ENCODE results near the gene SLC16A4.
"Not testable (repeated sequence)": the region's sequence is repeated elsewhere in the genome, so short reads cannot be mapped to it uniquely, and the experiment has no call there.

SLC16A4 gene

DNA sequence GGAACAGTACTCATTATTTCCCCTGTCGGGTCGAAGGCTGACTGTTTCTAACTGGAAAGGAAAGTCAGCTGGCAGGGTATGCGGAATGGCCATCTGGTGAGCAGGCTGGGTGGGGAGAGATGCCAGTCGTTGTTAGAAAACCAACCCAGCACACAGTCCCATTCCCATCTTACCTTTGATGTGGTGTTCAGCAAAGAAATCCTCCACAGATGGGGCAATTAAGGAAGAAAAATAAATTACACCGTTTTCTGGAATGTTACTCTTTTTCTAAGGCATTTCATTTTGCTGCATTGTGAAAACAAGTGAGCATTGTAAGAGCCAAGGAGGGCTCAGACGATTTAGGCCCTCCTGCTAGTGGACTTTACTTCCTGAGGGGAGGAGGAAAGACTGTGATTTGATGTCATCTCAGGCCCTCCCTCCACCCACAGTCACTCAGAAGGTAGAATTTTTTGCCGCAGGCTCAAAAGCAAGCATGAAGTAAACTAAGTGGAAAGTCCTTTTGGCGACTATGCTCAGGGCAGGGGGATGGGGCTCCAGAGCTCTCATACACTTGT, at the start of gene SLC16A4:
TSS of gene SLC16A4 (minus strand) at position 335 of the 554 bp plus-strand sequence. CDS start 1,703 bp downstream, outside the sequence.
- no peak for DNase-seq

DNA sequence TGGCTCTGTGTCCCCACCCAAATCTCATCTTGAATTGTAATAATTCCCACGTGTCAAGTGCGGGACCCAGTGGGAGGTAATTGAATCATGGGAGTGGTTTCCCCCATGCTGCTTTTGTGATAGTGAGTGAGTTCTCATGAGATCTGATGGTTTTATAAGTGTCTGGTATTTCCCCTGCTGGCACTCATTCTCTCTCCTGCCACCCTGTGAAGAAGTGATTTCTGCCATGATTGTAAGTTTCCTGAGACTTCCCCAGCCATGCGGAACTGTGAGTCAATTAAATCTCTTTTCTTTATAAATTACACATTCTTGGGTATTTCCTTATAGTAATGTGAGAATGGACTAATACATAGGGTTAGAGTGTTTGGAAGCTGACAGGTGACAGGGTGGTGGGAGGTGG, 49.0 kb upstream of the SLC16A4 start:
- not testable (repeated sequence) for DNase-seq

DNA sequence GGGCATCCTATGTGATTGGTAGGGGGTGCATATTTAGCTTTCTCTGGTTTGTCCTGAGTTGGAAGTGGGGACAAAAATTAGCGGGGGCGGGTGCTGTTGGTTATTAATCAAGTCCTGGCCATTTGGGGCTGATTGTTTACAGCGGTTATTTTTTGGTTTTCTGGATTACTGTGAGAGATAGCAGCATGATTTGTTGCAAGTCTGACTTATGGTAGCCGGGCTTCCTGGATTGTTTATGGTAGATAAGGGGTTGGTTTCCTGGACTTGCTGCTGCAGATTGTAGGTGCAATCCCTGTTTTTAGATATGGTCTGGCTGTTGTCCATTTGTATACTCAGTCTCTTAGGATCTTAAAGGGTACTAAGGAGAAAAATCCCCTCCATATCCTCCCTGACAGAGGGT, 48.1 kb upstream of the SLC16A4 start:
- DNase-seq, result no peak

DNA sequence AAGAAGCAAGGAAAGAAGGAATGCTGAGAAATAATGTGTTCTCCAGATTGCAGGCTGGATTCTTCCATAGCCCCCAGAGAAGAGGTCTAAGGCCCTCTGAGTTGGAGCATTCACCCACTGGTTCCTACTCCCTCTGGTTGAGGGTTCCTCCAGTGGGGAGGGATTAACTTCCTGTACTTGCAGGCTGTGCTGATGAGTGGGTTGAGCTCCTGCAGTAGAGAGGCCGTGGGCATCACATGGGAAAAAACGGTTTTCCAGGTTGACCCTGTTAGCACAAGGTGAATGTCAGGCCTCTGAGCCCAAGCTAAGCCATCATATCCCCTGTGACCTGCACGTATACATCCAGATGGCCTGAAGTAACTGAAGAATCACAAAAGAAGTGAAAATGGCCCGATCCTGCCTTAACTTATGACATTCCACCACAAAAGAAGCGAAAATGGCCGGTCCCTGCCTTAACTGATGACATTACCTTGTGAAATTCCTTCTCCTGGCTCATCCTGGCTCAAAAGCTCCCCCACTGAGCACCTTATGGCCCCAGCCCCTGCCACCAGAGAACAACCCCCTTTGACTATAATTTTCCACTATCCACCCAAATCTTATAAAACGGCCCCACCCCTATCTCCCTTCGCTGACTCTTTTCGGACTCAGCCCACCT, 46.9 kb upstream of the SLC16A4 start:
- not testable (repeated sequence) for DNase-seq

DNA sequence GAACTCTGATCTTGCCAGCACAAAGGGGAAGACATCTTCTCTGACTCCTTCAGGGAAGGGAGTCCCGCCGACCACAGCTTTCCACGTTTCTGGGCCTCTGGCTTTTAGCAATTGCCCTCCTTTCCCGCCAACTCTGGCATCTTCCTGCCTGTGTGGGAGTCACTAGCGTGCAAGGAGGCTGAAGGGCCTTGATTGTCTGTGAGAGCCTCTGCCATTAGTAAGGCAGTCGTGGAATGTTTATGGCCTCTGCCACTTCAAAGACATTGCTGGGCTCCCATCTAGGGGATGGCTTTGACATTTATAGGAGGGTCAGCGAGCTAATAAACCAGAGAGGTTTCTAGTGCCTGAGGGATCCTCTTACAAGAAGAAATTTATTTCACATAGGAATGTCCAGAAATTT, 45.8 kb upstream of the SLC16A4 start:
- no peak for DNase-seq

DNA sequence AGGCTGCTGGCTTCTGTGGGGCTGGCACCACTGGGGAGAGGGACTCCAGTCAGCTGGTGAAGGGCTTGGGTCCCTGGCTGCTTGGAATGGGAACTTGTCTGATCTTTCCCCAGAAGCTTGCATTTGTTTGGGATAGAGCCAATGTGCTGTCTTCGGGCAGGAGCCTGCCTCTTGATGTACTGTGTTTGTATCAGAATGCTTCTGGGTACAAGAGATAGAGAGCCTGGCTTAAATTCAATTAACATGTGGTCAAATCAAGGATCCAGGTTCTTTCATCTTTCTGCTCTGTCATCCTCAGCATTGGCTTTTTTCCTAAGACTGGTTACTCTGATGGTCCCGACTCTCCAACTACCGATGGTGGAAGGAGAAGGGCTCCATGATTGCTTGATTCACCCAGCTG, 44.1 kb upstream of the SLC16A4 start:
- DNase-seq, result no peak

DNA sequence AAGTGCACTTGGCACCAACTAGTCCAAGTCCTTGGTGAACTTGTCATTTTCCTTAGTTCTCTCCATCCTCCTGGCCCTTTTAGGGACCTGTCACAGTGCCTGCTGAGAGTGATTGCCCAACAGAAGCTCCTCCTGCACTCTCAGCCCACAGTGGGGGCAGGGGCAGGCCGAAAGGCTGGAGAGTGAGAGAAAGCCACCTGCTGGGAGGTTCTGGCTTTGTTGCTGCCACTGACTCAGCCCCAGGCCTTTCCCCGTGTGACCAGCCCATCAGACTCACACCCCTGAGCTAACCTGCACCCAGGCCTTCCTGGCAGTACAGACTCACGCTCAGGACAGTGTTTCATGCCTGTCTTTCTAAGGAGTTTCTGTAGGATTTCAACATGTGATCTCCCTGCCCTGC, 43.0 kb upstream of the SLC16A4 start:
- peak; percentile 48 for DNase-seq

DNA sequence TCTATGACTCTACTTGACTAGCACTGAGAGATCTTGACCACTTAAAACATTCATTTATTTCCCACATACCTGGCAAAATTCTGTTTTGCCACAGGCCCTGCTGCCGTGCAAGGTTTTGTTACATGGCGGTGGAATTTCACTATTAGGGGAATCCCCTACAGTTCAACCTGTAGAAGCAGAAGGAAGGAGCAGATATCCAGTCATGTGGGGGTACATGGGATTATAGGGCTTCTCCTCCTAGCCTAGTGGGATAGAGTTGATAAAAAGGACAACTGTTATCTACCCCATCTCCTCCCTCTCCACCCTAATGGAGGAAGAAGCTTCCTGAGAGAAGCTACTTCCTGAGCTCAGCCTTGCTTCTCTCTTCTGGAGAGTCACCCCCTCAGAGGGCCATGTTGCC, 42.4 kb upstream of the SLC16A4 start:
- no peak for DNase-seq

DNA sequence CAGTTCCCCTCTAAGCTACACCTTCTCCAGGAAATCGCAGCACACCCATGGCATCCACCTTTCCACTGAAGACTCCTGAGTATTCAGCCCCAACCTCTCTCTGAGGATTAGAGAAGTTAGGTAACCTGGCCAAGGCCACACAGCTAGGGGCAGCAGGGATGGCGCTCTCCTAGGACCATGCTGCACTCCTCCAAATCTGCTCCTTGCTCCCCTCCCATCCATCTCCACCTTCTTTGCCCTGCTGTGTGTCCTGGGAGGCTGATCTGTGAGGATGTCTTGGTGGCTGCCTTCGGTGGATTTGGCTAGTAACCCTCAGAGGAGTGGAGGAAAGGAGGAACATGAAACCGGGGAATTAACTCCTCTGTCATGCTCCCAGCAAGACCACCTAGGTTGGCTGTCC, 40.1 kb upstream of the SLC16A4 start:
- no peak for DNase-seq

DNA sequence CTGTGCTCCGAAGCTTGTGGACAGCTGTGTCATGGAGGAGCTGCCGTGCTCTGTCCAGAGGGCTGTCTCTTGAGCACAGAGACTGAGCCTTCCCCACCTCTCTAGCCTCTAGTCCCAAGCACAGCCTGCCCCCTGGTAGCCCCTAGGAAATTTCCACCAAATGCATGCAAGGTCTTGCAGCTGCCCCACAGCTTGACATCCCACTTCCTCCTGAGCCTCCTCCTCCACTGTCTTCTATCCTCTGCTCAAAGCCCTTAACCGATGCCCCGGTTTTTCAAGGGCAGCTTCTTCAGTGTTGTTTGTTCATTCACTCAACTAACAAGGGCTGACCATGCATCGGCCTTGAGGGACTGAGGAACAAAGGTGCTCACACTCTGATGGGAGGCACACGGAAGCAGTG, 39.5 kb upstream of the SLC16A4 start:
- DNase-seq, result no peak

DNA sequence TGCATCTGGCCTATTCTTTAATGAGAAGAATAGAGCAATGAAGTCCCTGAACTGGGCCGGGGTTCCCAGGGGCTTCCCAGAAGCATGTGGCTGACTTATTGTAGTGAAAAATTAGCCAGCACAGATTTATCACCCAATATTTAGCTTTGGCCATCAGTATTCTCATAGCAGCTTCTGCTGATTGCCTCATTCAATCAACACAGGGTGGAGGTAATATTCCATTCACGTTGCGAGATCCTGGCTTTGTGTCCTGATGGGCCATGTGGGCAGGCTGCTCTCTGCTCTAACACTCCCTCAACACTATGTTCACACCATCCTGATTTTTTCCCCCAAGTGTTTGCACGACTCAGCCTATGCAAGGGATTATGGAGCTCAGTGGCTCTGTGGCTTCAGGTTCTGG, 38.1 kb upstream of the SLC16A4 start:
- no peak for DNase-seq

DNA sequence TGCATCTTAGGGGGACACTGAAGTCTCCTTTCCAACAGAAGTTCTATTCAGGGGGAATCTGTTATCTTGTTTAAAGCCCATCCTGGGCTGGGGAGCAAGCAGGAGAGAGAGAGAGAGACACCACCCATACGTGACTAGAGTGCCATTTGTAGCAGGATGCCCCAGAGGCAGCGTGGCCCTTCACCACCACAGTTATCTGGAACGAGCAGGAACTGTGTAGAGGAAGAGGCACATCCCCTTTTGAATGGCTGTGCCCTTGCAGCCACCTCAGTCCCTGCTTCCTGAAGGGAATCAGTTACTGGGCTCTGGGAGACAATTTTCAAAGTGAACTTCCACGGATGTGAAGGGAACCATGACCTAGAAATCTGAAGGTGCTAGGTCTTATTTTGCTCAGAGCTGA, 36.0 kb upstream of the SLC16A4 start:
- no peak for DNase-seq

DNA sequence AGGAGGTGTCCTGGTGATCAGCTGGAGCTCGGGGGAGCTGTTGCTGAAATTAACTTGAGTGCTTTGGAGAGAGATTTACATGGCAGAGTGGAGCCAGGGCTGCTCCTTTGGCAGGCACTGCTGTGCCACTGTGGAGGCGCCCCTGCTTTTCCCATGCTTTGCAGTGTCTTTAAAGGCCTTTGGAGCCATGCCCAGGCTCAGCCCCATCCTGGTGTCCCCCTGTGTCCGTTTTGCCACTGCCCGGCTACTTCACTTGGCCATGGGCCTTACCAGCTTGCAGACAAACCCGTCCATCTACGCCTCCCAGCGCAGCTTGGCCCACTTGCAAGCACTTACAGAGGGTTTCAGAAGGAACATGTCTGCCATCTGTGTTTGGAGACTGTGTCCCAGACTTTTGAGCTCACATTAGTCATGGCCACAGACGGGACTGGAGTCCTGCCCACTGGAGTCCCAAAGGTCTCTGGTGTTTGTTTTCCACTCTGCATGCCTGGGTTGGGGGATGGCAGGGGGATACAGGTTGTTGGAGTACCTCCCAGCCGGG, 34.9 kb upstream of the SLC16A4 start:
- no peak for DNase-seq

DNA sequence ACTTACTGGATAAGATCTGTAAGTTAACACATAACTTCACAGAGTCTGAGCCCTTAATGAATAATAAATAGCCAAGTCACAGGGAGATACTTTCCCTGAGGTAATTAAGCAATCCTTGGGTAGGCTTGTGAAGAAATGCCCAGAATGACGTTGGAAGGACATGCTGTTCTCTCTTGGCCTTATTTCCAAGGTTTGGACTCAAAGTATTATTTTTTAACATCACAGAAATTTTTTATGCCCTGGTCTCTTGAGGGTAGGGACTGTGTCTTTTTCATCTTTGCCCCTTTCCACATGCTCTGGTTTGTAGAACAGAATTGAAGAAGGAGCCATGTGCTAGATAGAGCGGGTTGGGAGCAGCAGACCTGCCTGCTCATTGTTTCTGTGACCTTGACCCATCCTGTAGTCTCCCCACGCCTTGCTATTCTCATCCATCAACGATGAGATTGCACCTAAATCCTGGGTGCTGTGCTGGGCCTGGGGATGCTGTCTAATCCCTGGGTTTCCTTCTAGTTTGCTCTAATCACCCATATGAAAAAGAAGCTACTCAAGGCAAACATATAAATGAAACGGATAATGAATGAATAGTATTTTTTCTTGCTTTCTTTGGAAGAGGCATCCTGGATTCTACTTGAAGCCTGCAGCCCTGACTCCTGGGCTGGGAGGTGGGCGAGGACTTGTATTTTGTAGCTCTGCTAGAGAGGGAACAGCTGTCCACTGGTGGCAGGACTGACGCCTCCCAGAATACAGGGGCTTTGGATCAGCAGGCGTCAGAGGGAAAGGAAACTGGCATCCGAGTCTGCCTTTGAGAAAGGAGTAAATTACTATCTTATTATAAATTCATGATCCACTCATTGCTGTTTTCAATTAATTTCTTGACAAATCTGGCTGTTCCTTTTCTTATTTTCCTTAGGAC, 34.1 kb upstream of the SLC16A4 start:
- no peak for DNase-seq

DNA sequence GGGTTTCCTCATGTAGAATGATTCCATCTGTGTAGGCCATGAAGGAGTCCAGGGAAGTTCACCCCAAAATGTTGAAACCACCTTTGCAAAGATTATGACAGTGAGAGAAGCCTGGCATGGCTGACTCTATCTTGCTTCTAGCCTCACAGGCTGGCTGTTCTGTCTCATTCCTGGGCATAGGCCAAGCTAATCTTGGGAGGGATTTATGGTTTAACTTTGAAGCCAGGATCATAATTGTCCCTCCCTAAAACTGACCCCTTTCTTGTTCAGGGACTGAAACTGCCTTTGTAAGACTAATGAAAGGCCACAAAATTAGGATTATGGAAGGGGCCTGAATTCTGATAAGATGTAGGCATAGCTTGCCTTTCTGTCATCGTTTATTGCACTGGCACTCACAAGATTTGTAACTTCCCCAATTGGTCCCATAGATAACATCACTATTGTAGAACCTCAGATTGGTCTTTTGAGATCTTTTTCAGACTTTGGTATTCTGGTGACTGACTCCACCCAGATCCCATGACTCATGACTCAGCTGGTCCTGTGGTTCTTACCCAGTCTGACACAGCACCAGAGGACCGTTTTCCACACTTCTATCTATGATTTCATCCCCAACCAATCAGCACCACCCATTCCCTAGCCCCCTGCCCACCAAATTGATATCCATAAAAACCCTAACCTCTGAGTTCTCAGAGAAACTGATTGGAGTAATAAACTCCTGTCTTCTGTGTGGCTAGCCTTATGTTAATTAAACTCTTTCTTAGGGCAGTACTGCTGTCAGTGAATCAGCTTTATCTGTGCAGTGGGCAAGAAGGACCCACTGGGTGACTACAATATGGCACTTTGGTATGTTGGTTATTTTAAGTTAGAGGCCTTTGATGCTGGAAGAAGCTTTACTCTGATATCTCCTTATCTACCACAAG, 30.3 kb upstream of the SLC16A4 start:
- DNase-seq, result peak; percentile 40

DNA sequence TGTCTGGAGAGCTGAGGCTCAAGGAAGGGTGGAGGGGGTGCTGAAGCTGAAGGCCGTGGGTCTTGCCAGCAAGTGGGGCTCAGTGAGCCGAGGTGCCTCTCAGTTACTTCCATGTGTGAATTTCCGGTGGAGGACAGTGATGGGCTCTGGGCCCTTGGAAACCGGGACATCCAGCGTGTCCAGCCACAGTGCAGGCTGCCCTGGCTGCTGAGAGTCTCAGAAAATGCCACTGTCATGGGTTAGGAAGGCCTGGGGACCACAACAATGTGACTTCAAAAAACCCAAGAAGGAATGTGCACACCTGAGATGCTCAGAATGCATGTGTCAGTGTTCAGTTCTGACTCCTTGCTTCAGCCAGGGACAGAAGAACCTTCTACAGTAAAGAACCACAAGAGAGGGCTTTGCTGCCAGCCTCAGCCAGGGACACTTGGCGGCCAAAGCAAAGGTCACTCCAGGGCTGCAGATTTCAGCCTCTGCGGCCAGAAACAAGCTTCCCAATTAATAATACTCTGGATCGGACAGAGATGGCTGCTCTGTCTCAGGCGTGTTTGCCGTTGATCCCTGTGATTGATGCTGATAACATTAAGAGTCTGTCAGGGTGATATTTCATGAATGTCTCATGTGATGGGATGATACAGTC, 29.3 kb upstream of the SLC16A4 start:
- no peak for DNase-seq

DNA sequence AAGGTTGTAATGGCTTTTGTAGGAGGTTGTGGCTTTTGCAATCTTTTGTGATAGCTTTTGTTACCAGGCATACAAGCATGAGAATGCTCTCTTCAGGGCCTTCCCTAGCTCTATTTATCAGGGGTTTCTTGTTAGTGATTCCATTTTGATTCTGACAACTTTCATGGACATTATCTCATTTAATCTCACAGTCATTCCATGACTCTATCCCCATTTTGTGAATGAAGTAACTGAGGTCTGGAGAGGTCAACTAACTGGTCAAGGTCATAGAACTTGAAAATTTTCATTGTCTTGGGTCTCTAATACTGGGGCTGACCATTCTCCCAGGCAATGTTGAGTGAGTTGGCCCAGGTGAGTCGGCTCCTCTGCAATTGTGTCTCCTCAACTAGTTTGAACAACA, 27.9 kb upstream of the SLC16A4 start:
- DNase-seq, result no peak

DNA sequence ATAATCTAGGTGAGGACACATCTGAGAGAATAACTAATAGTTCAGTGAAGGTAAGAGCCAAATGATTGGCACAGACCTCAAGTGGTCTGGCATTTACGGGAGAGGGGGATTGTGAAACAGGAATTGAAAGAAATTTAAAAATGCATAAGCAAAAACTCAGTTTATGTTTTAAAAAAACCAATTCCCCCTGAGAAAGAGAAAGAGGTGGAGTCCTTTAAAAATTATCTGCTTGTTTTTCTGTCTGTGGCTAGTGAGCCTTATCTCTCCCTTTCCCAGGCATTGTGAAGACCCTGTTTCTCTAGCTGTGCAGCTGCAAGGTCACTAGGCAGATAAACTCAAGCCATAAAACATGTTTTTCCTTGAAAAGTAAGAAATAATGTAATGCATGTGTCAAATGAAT, 22.2 kb upstream of the SLC16A4 start:
- DNase-seq, result not testable (repeated sequence)

DNA sequence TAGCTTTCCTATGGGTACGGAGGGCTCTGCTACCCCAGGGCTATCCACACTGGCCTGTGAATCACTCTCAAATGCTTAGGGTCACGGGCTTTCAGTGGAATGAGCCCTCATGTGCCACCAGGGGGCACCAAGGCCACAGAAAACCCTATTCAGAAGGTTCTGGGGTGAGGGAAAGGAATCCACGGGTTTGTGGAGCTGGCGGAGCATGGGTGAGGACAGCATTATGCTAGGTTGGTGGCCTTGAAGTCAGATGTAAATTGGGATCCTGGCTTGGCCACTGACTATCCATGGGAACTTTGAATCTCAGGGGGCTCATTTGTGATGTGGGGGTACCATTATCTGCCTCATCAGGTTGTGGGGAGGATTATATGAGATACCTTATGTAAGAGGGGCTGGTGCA, 21.8 kb upstream of the SLC16A4 start:
- peak; percentile 69 for DNase-seq

DNA sequence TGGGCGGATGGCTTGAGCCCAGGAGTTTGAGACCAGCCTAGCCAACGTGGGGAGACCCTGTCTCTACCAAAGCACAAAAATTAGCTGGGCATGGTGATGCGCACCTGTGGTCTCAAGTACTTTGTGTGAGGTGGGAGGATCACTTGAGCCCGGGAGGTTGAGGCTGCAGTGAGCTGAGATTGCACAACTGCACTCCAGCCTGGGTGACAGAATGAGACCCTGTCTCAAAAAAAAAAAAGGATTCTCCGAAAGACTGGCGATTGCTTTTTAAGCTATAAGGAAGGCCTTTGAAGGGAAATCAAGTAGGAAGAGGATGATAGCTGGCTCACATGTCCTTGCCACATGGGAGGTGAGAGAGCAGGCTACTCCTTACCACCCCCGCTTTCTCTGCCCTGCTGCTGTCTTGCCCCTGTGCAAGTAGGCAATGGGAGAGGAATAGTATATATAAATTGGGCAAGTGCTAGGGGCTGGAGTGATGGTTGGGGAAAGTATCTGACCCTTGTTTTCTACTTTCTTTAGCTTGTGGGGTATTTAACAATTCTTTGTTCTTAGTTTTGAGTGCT, 20.4 kb upstream of the SLC16A4 start:
- no peak for DNase-seq

DNA sequence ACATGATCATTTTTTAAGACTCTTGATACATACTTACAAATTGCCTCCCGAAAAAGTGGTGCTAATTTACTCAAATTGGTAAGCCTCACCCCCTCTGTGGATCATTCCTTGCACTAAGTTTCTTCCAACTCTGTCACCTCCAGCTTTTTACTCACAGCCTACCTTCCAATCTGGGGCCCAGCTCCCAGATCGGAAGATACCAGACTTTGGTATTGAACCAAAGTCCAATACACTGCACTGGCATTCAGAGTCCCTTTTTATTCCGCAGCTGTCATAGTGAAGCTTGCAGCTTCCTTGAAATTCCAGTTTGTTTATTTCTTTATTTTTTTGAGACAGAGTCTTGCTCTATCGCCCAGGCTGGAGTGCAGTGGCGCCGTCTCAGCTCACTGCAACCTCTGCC, 18.5 kb upstream of the SLC16A4 start:
- no peak for DNase-seq

DNA sequence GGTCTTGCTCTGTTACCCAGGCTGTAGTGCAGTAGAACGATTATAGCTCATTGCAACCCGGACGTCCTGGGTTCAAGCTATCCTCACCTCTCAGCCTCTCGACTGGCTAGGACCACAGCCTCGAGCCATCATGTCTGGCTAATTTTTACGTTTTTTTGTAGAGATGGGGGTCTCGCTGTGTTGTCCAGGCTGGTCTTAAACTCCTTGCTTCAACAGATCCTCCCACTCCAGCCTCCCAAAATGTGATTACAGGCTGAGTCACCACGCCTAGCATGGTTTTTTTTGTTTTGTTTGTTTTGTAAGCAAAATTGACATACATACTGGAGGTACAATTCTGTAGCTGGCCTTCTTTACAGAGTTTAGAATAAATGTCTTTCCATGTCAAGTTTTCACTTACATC, 17.7 kb upstream of the SLC16A4 start:
- DNase-seq, result no peak
